OCI-LY7 (cell line): ENCODE results near the gene CYP39A1.

ENCODE experiments used
- CTCF ChIP-seq: fragments of 200-600 bp; sonication (generic); conservative IDR thresholded peaks from 2 replicates; pipeline ENCODE4 v1.5.1; 2014; ENCODE audit warnings: mild to moderate bottlenecking, antibody characterized with exemption, low read length, moderate library complexity, mixed read lengths
- EZH2phosphoT487 ChIP-seq: fragments of 200-600 bp; sonication (generic); IDR thresholded peaks from 2 replicates; pipeline ENCODE4 v1.6.1; 2018; ENCODE audit warnings: low read depth, borderline replicate concordance, mild to moderate bottlenecking, mixed run types, antibody characterized with exemption, low read length, moderate library complexity, mixed read lengths

GRCh38 chr6:46526607-46527006, 126.0 kb downstream of the CYP39A1 start:
- TF ChIP-seq CTCF (no peak), EZH2phosphoT487 (no peak)
